PC-3 (cell line): ENCODE data around the gene LRRFIP2. TPM values are rescaled to one million over a fixed set of nuclear protein-coding genes. Genes with fewer than 3 reads are reported as not detected.

Experiments
- ATAC-seq: fragments of 200-7000 bp; cut with Tn5 transposase; 2 replicates; pipeline ENCODE4 v1.9.1; 2020; ENCODE audit warnings: mild to moderate bottlenecking, moderate library complexity
- BruUV-seq: library from RNA; stranded (reverse); fragments of 400-500 nt; replicated peaks from 2 replicates; lab custom pipeline; 2021; lab: Mats Ljungman, UMichigan
- CTCF ChIA-PET: fragments of 300-600 bp; sonication (Branson Sonifier 250); formaldehyde crosslinking; loops from one replicate; lab custom pipeline; 2022; ENCODE audit warnings: antibody characterized with exemption; lab: Charles Lee
- POLR2A ChIA-PET: fragments of 300-600 bp; sonication (Branson Sonifier 250); formaldehyde crosslinking; loops from one replicate; lab custom pipeline; 2022; ENCODE audit warnings: antibody characterized with exemption; ENCODE audit not compliant: unreplicated experiment; lab: Charles Lee
- DNase-seq: peaks from one replicate; pipeline ENCODE4 v3.0.0-alpha.2; 2015
- H2AFZ ChIP-seq: fragments of 300-600 bp; sonication (generic); 2 replicates; pipeline ENCODE4 v1.6.0; 2016; ENCODE audit warnings: antibody characterized with exemption, low read length
- H3F3A ChIP-seq: fragments of 300-600 bp; sonication (generic); one replicate; pipeline ENCODE4 v1.6.0; 2017; ENCODE audit warnings: antibody characterized with exemption, low read length, control low read depth, mild to moderate bottlenecking; ENCODE audit not compliant: unreplicated experiment
- H3K27ac ChIP-seq: fragments of 300-600 bp; sonication (generic); 2 replicates; pipeline ENCODE4 v1.5.1; 2016; ENCODE audit warnings: mild to moderate bottlenecking, low read length
- H3K27me3 ChIP-seq: fragments of 300-600 bp; sonication (generic); 2 replicates; pipeline ENCODE4 v1.6.1; 2016; ENCODE audit warnings: low read length, mixed read lengths
- H3K36me3 ChIP-seq: fragments of 300-600 bp; sonication (generic); 2 replicates; pipeline ENCODE4 v1.6.1; 2016; ENCODE audit warnings: low read depth, mixed run types, low read length, mixed read lengths
- H3K4me1 ChIP-seq: fragments of 300-600 bp; sonication (generic); 2 replicates; pipeline ENCODE4 v1.5.1; 2016; ENCODE audit warnings: low read length; ENCODE audit not compliant: insufficient read depth
- H3K4me2 ChIP-seq: fragments of 300-600 bp; sonication (generic); 2 replicates; pipeline ENCODE4 v1.6.0; 2016; ENCODE audit warnings: low read length
- H3K4me3 ChIP-seq: fragments of 300-600 bp; sonication (generic); 2 replicates; pipeline ENCODE4 v1.5.1; 2016; ENCODE audit warnings: mild to moderate bottlenecking, low read length, mixed read lengths
- H3K79me2 ChIP-seq: fragments of 300-600 bp; sonication (generic); 2 replicates; pipeline ENCODE4 v1.6.1; 2017; ENCODE audit warnings: low read length, mixed read lengths
- H3K9ac ChIP-seq: fragments of 300-600 bp; sonication (generic); 2 replicates; pipeline ENCODE4 v1.6.0; 2016; ENCODE audit warnings: mild to moderate bottlenecking, low read length
- H3K9me2 ChIP-seq: fragments of 300-600 bp; sonication (generic); replicated peaks from 2 replicates; pipeline ENCODE4 v1.6.1; 2016; ENCODE audit warnings: mixed run types, low read length, mixed read lengths
- H3K9me3 ChIP-seq: fragments of 300-600 bp; sonication (generic); 2 replicates; pipeline ENCODE4 v1.6.1; 2016; ENCODE audit warnings: low read length, mixed read lengths
- H4K20me1 ChIP-seq: fragments of 300-600 bp; sonication (generic); 2 replicates; pipeline ENCODE4 v1.6.1; 2016; ENCODE audit warnings: low read length, mixed read lengths
- EZH2 ChIP-seq: fragments of 300-600 bp; sonication (generic); IDR thresholded peaks from one replicate; pipeline ENCODE4 v1.6.1; 2017; ENCODE audit warnings: antibody characterized with exemption, mild to moderate bottlenecking, low read length; ENCODE audit not compliant: unreplicated experiment
- EZH2phosphoT487 ChIP-seq: fragments of 300-600 bp; sonication (generic); IDR thresholded peaks from 2 replicates; pipeline ENCODE4 v1.6.1; 2018; ENCODE audit warnings: mild to moderate bottlenecking, antibody characterized with exemption, low read length, borderline replicate concordance
- intact Hi-C: fragments of 100-400 bp; cut with micrococcal nuclease; formaldehyde crosslinking; loops from 2 replicates; pipeline ENCODE4 v1.9.0; 2023
- total RNA-seq: library from RNA; depleted of rRNA; stranded (reverse); fragments of >200 nt; gene quantifications from 2 replicates; pipeline ENCODE4 v1.2.3, GENCODE V29; 2014
- TF ChIP-seq, protein P1 (sequence below): fragments of 300-600 bp; sonication (generic); conservative IDR thresholded peaks from 2 replicates; pipeline ENCODE4 v1.5.1; 2017; ENCODE audit warnings: antibody characterized with exemption, low read depth, mild to moderate bottlenecking, low read length

The LRRFIP2 gene
- total RNA-seq, 1 experiment from 2014 or later = 54.7 TPM

DNA sequence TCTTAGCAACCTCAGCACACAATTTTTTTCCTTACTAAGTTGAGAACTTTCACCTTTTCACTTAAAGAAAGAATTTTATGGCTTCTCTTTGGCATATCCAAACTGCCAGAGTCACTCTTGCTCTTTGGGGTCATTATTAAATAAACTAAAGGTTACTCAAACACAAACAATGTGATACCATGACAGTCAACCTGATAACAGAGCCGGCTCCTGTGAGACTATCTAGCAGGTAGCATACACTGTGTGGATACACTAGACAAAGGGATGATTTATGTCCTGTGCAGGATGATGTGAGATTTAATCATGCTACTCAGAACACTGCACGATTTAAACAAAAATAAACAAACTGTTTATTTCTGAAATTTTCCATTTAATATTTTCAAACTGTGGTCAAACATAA lies 35.6 kb downstream of the LRRFIP2 start:
- Histone ChIP-seq H3K9me2 (no peaks in the 10 kb centered on the region), H3K4me1 (no peaks in the 10 kb centered on the region), H3K9me3 (no peaks in the 10 kb centered on the region), H4K20me1 (no peaks in the 10 kb centered on the region), H3K4me3 (no peak overlapping the region), H3K36me3 (peaks cover 12% of the 10 kb centered on the region), H3F3A (no peaks in the 10 kb centered on the region), H3K4me2 (no peak overlapping the region), H3K27me3 (no peaks in the 10 kb centered on the region), H2AFZ (no peak overlapping the region), H3K27ac (no peak overlapping the region), H3K9ac (no peak overlapping the region), H3K79me2 (peaks cover 25% of the 10 kb centered on the region)
- CTCF ChIA-PET = no interaction called here
- peak; percentile 82 for ATAC-seq
- DNase-seq = peak; percentile 7
- POLR2A ChIA-PET = no interaction called here
- BruUV-seq = no TSS peak
- TF ChIP-seq EZH2phosphoT487 = no peak
- TF ChIP-seq, protein P1, sequence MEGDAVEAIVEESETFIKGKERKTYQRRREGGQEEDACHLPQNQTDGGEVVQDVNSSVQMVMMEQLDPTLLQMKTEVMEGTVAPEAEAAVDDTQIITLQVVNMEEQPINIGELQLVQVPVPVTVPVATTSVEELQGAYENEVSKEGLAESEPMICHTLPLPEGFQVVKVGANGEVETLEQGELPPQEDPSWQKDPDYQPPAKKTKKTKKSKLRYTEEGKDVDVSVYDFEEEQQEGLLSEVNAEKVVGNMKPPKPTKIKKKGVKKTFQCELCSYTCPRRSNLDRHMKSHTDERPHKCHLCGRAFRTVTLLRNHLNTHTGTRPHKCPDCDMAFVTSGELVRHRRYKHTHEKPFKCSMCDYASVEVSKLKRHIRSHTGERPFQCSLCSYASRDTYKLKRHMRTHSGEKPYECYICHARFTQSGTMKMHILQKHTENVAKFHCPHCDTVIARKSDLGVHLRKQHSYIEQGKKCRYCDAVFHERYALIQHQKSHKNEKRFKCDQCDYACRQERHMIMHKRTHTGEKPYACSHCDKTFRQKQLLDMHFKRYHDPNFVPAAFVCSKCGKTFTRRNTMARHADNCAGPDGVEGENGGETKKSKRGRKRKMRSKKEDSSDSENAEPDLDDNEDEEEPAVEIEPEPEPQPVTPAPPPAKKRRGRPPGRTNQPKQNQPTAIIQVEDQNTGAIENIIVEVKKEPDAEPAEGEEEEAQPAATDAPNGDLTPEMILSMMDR = no peak
- no peak for TF ChIP-seq EZH2
- intact Hi-C loops = no loop called here

DNA sequence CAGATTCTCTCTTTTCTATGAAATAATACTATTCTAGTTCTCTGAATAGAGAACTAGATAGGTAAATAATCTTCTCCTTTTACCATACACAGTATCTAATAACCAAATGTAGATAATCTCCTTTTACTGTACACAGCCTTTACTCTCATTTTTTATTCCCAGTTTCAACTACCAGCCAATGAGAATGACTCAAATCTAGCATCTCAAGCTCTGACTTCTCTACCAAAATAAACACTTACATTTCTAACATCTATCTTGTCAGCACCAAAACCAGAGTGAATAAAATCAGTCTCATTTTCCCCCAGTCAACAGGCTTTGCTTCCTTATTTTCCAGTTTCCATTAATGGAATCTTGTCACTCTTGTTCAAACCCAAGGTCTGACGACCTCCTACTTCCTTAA lies 36.9 kb downstream of the LRRFIP2 start:
- BruUV-seq = no TSS peak
- TF ChIP-seq EZH2 (no peak), EZH2phosphoT487 (no peak)
- TF ChIP-seq, protein P1 = no peak
- POLR2A ChIA-PET = no interaction called here
- Histone ChIP-seq H4K20me1 (no peaks in the 10 kb centered on the region), H3K36me3 (no peaks in the 10 kb centered on the region), H3K27ac (no peak overlapping the region), H2AFZ (no peak overlapping the region), H3K79me2 (peaks cover 34% of the 10 kb centered on the region), H3K4me2 (no peak overlapping the region), H3K27me3 (no peaks in the 10 kb centered on the region), H3K4me3 (no peak overlapping the region), H3K4me1 (no peaks in the 10 kb centered on the region), H3K9me2 (no peaks in the 10 kb centered on the region), H3K9me3 (no peaks in the 10 kb centered on the region), H3F3A (no peaks in the 10 kb centered on the region), H3K9ac (no peak overlapping the region)
- no peak for DNase-seq
- intact Hi-C loops = no loop called here
- ATAC-seq = no peak
- CTCF ChIA-PET = no interaction called here

DNA sequence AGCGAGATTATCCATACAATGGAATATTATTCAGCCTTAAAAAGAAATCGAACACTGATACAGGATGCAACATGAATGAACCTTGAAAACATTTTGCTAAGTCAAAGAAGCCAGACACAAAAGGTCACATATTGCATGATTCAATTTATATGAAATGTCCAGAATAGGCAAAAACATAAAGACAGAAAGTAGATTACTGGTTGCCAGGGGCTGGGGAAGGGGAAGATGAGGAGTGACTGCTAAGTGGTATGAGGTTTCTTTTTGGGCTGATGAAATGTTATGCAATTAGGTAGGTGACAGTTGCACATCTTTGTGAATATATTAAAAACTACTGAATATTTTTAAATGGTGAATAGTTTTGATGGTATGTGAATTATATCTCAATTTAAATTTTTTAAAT lies 38.3 kb downstream of the LRRFIP2 start:
- Histone ChIP-seq H3K4me3 (no peak overlapping the region), H3K27me3 (no peaks in the 10 kb centered on the region), H3K79me2 (peaks cover 34% of the 10 kb centered on the region), H2AFZ (no peak overlapping the region), H3K27ac (no peak overlapping the region), H3K9me2 (no peaks in the 10 kb centered on the region), H3K36me3 (no peaks in the 10 kb centered on the region), H3F3A (no peaks in the 10 kb centered on the region), H4K20me1 (no peaks in the 10 kb centered on the region), H3K4me2 (no peak overlapping the region), H3K9me3 (no peaks in the 10 kb centered on the region), H3K4me1 (no peaks in the 10 kb centered on the region), H3K9ac (no peak overlapping the region)
- ChIA-PET POLR2A (no interaction called here), CTCF (no interaction called here)
- DNase-seq (no peak), ATAC-seq (no peak)
- TF ChIP-seq EZH2 (no peak), EZH2phosphoT487 (no peak)
- TF ChIP-seq, protein P1 = no peak
- intact Hi-C loops = no loop called here
- BruUV-seq = no TSS peak
